Smooth muscle cell of bladder (primary cell): ENCODE measurements around the gene TGM6. TPM values are rescaled to one million over a fixed set of nuclear protein-coding genes. Genes with fewer than 3 reads are reported as not detected.

Source experiments
- total RNA-seq: library from RNA; depleted of rRNA; stranded (reverse); fragments of >200 nt; gene quantifications from 2 replicates; pipeline ENCODE4 v1.2.3, GENCODE V29; 2014

Gene TGM6
- total RNA-seq = not detected in 2 replicates

GRCh38 chr20:2380601-2381000 lies at the start of gene TGM6:
TGM6 (plus strand) TSS chr20:2380901; CDS start chr20:2380969, 68 bp downstream.

GRCh38 chr20:2470423-2471193 lies 89.9 kb downstream of the TGM6 start, which contains the start of gene SNRPB:
SNRPB (minus strand) TSS chr20:2470789; CDS start chr20:2470690, 99 bp downstream.

Other genes with a start within 250 kb of the TGM6 start
- 0.18 TPM in 1 of 2 replicates, not detected in the other for gene TGM3, start 84.9 kb upstream of the TGM6 start, total RNA-seq
- 82.6 and 101 TPM in 2 replicates for gene SNRPB, start 89.9 kb downstream of the TGM6 start, total RNA-seq
- 13.5 and 14.3 TPM in 2 replicates for gene ZNF343, start 128.0 kb downstream of the TGM6 start, total RNA-seq
- 0.18 TPM in 1 of 2 replicates, not detected in the other for gene TMC2, start 155.7 kb downstream of the TGM6 start, total RNA-seq